Stimulated activated CD4-positive, alpha-beta T cell treated with anti-CD3 and anti-CD28 coated beads, Interleukin-15, amount 100 ng/mL, for 24 hours (primary cell): ENCODE results near the gene RARS2.

ENCODE experiments used
- DNase-seq: peaks from one replicate; pipeline ENCODE4 v3.0.0-alpha.2; 2020

RARS2 gene

GRCh38 chr6:87573307-87574024 is 16.3 kb downstream of the RARS2 start:
- no peak for DNase-seq

GRCh38 chr6:87572883-87573282 is 16.9 kb downstream of the RARS2 start:
- no peak for DNase-seq

- no peak for DNase-seq
Measured at GRCh38 chr6:87572021-87572420, 17.8 kb downstream of the RARS2 start.

- no peak for DNase-seq
Measured at GRCh38 chr6:87561017-87561416, 28.8 kb downstream of the RARS2 start.

- no peak for DNase-seq
Measured at GRCh38 chr6:87558446-87558845, 31.3 kb downstream of the RARS2 start.

- no peak for DNase-seq
Measured at GRCh38 chr6:87555506-87555905, 34.3 kb downstream of the RARS2 start.

GRCh38 chr6:87553159-87553765 is 36.5 kb downstream of the RARS2 start:
- no peak for DNase-seq

GRCh38 chr6:87551799-87552198 is 38.0 kb downstream of the RARS2 start:
- no peak for DNase-seq

GRCh38 chr6:87544474-87544735 is 45.4 kb downstream of the RARS2 start:
- DNase-seq, result no peak

GRCh38 chr6:87543696-87544473 is 45.9 kb downstream of the RARS2 start:
- no peak for DNase-seq

GRCh38 chr6:87541744-87542143 is 48.0 kb downstream of the RARS2 start:
- DNase-seq, result no peak

GRCh38 chr6:87541041-87541440 is 48.7 kb downstream of the RARS2 start:
- DNase-seq, result no peak

- no peak for DNase-seq
Measured at GRCh38 chr6:87540539-87540938, 49.2 kb downstream of the RARS2 start.

- no peak for DNase-seq
Measured at GRCh38 chr6:87539554-87539953, 50.2 kb downstream of the RARS2 start.

- DNase-seq, result no peak
Measured at GRCh38 chr6:87538510-87539260, 51.1 kb downstream of the RARS2 start.

GRCh38 chr6:87534377-87535047 is 55.3 kb downstream of the RARS2 start:
- DNase-seq, result no peak

GRCh38 chr6:87529221-87529620 is 60.6 kb downstream of the RARS2 start:
- no peak for DNase-seq

- DNase-seq, result no peak
Measured at GRCh38 chr6:87522686-87523085, 67.1 kb downstream of the RARS2 start.

GRCh38 chr6:87518453-87518852 is 71.3 kb downstream of the RARS2 start:
- no peak for DNase-seq

- no peak for DNase-seq
Measured at GRCh38 chr6:87514831-87515230, 75.0 kb downstream of the RARS2 start.

- DNase-seq, result no peak
Measured at GRCh38 chr6:87504441-87504840, 85.3 kb downstream of the RARS2 start.

- DNase-seq, result no peak
Measured at GRCh38 chr6:87501809-87502572, 87.8 kb downstream of the RARS2 start.
